A549 treated with dexamethasone at 1 μM for 4 hours (cell line): ENCODE data around the gene EFCAB5. TPM values are rescaled to one million over a fixed set of nuclear protein-coding genes. Genes with fewer than 3 reads are reported as not detected.

ENCODE experiments used
- total RNA-seq: library from RNA; stranded (reverse); fragments of 200-300 nt; extraction: Qiagen RNA extraction; gene quantifications from 5 replicates; pipeline ENCODE4 v1.2.3, GENCODE V29; 2022

EFCAB5 gene
- total RNA-seq: 0.14 to 0.37 TPM (median 0.28 TPM) in 5 replicates

GRCh38 chr17:29941334-29941733, at the start of gene EFCAB5:
Gene EFCAB5 (plus strand): TSS chr17:29941634. CDS start chr17:29941797, 163 bp downstream.

GRCh38 chr17:29929533-29930408, 11.7 kb upstream of the EFCAB5 start, which contains the start of gene SSH2:
Gene SSH2 (minus strand): TSS chr17:29930228. CDS start chr17:29930000, 228 bp downstream.

DNA sequence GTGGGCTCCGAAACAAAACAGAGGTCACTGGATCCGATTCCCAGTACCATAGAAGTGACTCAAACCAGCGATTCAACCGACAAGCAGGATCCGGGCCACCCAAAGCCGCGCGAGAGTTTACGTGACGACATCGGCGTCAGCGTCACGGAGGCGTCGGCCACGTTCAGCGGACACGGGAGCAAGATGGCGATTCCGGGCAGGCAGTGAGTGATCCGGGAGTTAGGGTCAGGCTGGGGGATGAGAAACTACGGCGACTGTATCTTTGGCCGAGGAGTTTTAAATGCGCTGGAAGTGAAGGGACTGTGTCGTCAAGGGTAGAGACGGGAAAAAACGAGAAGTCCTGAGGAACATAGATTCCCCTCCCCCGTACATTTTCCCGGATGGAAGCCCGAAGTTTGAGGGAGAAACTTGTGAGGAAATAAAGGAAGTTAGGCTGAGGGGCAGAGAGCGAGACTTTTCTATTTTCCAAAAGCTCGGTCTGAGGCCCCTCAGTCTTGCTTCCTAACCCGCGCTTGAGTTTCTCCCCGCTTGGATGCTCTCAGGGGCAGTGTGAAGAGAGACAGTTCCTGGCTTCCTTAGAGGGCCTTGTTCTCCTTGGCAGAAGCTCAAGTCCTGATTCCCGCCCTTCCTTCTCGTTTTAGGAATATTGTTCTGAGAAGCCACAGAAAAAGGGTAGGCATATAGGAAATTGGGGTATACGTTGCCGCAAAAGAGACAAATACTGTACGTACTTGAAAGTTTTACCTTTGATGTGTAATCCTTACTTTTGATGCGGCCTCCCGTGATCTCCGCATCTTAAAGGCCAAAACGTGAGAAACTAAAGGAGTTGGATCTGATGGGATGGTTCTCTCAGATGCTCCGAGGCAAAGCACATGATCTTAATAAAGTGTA, 175.5 kb downstream of the EFCAB5 start, which contains the start of gene NSRP1:
TSS of gene NSRP1 (plus strand) at position 156 of the 891 bp plus-strand sequence. CDS start at position 184, 28 bp downstream.

Other genes with a start within 250 kb of the EFCAB5 start
- 23.3 to 35.7 TPM (median 30.8 TPM) in 5 replicates for gene SSH2, start 11.4 kb upstream of the EFCAB5 start, total RNA-seq
- gene NSRP1, start 175.2 kb downstream of the EFCAB5 start, total RNA-seq: 30.1 to 35.8 TPM (median 32.1 TPM) in 5 replicates